ENCODE measurements around the gene SPRED1.

The SPRED1 gene

GRCh38 chr15:38252481-38253350 is at the start of gene SPRED1:
TSS of gene SPRED1 (plus strand) at chr15:38252836. CDS start at chr15:38253186, 350 bp downstream.
- peak within 1 kb of the TSS; percentile 72 to 94 for H3K4me3 ChIP-seq (replicated peaks in 1 of 2; ENCODE audit: low read depth in 2 of 2, low read length in 2 of 2)
- no peak for TF ChIP-seq CTCF (IDR thresholded peaks at IDR 0.05; ENCODE audit: low read depth, low read length)
- DNase-seq (ENCODE audit: low read depth in 2 of 2): peak; percentile 53 to 78

- H3K4me3 ChIP-seq (replicated peaks in 1 of 2; ENCODE audit: low read depth in 2 of 2, low read length in 2 of 2): no peak overlapping the region
- TF ChIP-seq CTCF (IDR thresholded peaks at IDR 0.05; ENCODE audit: low read depth, low read length): no peak
- DNase-seq (ENCODE audit: low read depth in 2 of 2): no peak
These were observed 46.9 kb upstream of the SPRED1 start for GRCh38 chr15:38205526-38206272.

- no peak for DNase-seq (ENCODE audit: low read depth in 2 of 2)
- TF ChIP-seq CTCF (IDR thresholded peaks at IDR 0.05; ENCODE audit: low read depth, low read length): no peak
- no peak overlapping the region for H3K4me3 ChIP-seq (replicated peaks in 1 of 2; ENCODE audit: low read depth in 2 of 2, low read length in 2 of 2)
These were observed 45.0 kb upstream of the SPRED1 start for GRCh38 chr15:38207621-38208020.

- DNase-seq (ENCODE audit: low read depth in 2 of 2): no peak
- TF ChIP-seq CTCF (IDR thresholded peaks at IDR 0.05; ENCODE audit: low read depth, low read length): no peak
- no peak overlapping the region for H3K4me3 ChIP-seq (replicated peaks in 1 of 2; ENCODE audit: low read depth in 2 of 2, low read length in 2 of 2)
These were observed 44.4 kb upstream of the SPRED1 start for GRCh38 chr15:38208206-38208605.

GRCh38 chr15:38208779-38209178 is 43.9 kb upstream of the SPRED1 start:
- no peak for TF ChIP-seq CTCF (IDR thresholded peaks at IDR 0.05; ENCODE audit: low read depth, low read length)
- H3K4me3 ChIP-seq (replicated peaks in 1 of 2; ENCODE audit: low read depth in 2 of 2, low read length in 2 of 2): no peak overlapping the region
- DNase-seq (ENCODE audit: low read depth in 2 of 2): no peak

- TF ChIP-seq CTCF (IDR thresholded peaks at IDR 0.05; ENCODE audit: low read depth, low read length): no peak
- no peak overlapping the region for H3K4me3 ChIP-seq (replicated peaks in 1 of 2; ENCODE audit: low read depth in 2 of 2, low read length in 2 of 2)
- DNase-seq (ENCODE audit: low read depth in 2 of 2): no peak
These were observed 41.4 kb upstream of the SPRED1 start for GRCh38 chr15:38211249-38211648.

Data from cardiac fibroblast (primary cell).